ENCODE measurements around the gene PLXNB1.

GRCh38 chr3:48467110-48467454 is 37.2 kb upstream of the PLXNB1 start:
- TF ChIP-seq, protein P1, sequence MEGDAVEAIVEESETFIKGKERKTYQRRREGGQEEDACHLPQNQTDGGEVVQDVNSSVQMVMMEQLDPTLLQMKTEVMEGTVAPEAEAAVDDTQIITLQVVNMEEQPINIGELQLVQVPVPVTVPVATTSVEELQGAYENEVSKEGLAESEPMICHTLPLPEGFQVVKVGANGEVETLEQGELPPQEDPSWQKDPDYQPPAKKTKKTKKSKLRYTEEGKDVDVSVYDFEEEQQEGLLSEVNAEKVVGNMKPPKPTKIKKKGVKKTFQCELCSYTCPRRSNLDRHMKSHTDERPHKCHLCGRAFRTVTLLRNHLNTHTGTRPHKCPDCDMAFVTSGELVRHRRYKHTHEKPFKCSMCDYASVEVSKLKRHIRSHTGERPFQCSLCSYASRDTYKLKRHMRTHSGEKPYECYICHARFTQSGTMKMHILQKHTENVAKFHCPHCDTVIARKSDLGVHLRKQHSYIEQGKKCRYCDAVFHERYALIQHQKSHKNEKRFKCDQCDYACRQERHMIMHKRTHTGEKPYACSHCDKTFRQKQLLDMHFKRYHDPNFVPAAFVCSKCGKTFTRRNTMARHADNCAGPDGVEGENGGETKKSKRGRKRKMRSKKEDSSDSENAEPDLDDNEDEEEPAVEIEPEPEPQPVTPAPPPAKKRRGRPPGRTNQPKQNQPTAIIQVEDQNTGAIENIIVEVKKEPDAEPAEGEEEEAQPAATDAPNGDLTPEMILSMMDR (conservative IDR thresholded peaks at IDR 0.05 in 1 of 2, IDR thresholded peaks at IDR 0.05 in 1 of 2; ENCODE audit: extremely low read depth in 1 of 2, insufficient read depth in 1 of 2, low read depth in 1 of 2, low read length in 2 of 2): no peak
- TF ChIP-seq EZH2 (IDR thresholded peaks at IDR 0.05; ENCODE audit: borderline replicate concordance, low read length): no peak

Data from mammary epithelial cell (primary cell).